NCI-H526 treated with DMSO at 0.1 percent for 48 hours (cell line): ENCODE measurements around the gene AKAP14.
"Not testable (repeated sequence)": the region's sequence is repeated elsewhere in the genome, so short reads cannot be mapped to it uniquely, and the experiment has no call there.

Experiments used
- DNase-seq: peaks from one replicate; lab custom pipeline; 2025; lab: John Stamatoyannopoulos, UW

Gene AKAP14

DNA sequence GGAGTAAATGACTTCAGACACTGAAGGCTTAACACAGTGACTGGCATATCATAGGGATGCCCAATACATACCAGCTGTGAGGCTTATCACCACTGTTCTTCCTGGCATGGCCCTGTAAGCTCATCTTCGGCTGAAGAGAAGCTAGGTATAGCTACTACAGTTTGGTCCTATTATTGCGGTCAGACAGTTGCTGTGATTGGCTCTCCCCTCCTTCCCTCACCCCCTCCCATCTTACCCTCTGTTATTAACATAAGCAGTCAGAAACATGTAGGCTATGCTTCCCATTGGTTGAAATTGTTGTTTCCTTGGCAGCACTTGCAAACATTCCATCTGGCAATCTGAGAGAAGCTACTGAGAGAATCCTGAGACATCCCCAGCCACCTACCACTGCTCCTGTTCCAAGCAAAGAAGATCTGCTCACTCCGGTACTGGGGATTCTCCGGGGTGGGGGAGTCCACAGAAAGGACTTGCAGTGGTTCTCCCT is at the start of gene AKAP14:
Gene AKAP14 (plus strand): TSS at position 51 of the 484 bp plus-strand sequence. CDS start 7,331 bp downstream, outside the sequence.
- DNase-seq: peak; percentile 13

- peak; percentile 94 for DNase-seq
Observed at GRCh38 chrX:119852382-119853353, 43.0 kb upstream of the AKAP14 start, which contains the start of gene UPF3B. TSS of gene UPF3B (minus strand) at chrX:119852963. CDS start at chrX:119852928, 35 bp downstream.

- DNase-seq: no peak
Observed at GRCh38 chrX:119853444-119853843, 42.2 kb upstream of the AKAP14 start.

GRCh38 chrX:119870626-119871131 is 25.0 kb upstream of the AKAP14 start:
- peak; percentile 45 for DNase-seq

- DNase-seq: peak; percentile 45
Observed at GRCh38 chrX:119871245-119871598, 24.5 kb upstream of the AKAP14 start.

- DNase-seq: peak; percentile 78
Observed at GRCh38 chrX:119871599-119872395, 23.9 kb upstream of the AKAP14 start, which contains the start of the genes NDUFA1 and RNF113A. TSS of gene NDUFA1 (plus strand) at chrX:119871832. CDS start at chrX:119871912, 80 bp downstream. TSS of gene RNF113A (minus strand) at chrX:119871733. CDS start at chrX:119871613, 120 bp downstream.

DNA sequence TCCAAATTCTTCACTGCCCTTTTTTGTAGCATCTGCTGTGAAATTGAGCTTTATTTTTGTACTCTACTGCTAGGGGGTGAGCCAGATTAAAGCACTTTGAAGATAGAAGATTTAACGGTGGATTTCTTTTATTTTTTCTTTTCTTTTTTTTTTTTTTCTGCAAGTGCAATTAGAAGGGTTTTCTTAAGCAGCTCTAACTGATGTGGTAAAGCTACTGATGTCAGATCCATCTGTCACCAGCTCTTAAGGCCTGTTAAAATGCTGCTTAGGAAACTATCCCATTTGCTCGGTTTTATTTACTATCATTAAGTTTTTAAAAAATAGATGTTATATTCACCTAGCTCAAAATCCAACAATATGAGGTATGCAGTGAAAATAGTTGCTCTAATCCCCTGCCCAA is 17.0 kb upstream of the AKAP14 start:
- DNase-seq: no peak

GRCh38 chrX:119880076-119880475 is 15.6 kb upstream of the AKAP14 start:
- DNase-seq: no peak

- DNase-seq: peak; percentile 18
Observed at GRCh38 chrX:119880552-119881437, 14.9 kb upstream of the AKAP14 start.

DNA sequence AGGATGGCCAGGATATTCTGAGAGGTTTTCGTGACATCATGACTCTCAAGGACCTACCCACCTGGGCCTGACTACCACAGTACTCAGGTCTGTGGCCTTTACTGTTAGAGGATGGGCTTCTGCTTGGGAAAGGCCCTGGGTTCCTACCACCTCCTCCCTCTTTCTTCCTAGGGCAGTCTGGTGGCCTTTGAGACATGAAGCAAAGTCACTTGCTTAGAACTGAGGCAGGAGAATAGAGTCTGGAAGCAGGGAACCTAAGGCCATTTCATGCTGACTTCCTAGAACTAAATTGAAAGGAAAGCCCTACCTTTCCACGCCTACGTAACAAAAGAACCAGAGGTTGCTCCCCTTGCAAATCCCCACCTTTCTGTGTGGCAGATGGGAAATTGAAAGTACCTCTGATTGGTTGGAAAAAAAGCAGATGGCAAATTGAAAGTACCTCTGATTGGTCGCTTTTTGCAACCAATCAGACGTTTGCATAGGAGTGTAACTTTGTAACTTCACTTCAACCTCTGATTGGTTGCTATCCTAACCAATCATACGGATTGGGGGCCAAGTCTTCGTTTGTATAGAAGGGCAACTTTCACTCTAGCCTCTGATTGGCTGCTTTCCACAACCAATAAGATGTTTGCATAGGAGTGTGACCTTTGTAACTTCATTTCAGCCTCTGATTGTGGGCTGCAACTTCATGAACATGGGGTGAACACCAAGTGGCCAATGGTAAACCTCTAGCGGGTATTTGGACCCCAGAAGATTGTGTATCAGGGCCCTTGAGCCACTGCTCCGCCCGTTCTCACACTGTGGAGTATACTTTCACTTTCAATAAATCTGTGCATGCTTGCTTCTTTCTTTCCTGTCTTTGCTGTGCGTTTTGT is 9.9 kb upstream of the AKAP14 start:
- no peak for DNase-seq

- peak; percentile 71 for DNase-seq
Observed at GRCh38 chrX:119887721-119888425, 7.8 kb upstream of the AKAP14 start.

GRCh38 chrX:119890626-119891025 is 5.1 kb upstream of the AKAP14 start:
- not testable (repeated sequence) for DNase-seq

- DNase-seq: not testable (repeated sequence)
Observed at GRCh38 chrX:119891961-119892692, 3.6 kb upstream of the AKAP14 start.

- peak; percentile 22 for DNase-seq
Observed at GRCh38 chrX:119899125-119899524, 3.4 kb downstream of the AKAP14 start.

DNA sequence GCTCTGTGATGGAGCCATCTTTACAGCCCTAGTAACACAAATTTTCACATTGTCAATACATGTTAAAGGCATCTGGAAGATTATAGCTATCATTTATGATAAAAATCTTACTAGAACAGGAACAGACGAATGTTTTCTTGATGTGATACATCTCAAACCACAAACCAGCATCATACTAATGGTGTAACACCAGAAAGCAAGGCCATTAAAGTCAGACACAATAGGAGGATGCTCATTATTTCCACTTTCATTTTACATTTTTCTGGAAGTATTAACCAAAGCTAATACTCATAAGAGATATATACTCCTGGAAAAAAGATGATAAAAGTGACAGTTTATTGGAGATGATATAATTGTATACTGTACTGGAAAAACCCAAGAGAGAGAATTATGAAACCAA is 5.3 kb downstream of the AKAP14 start:
- no peak for DNase-seq

- no peak for DNase-seq
Observed at GRCh38 chrX:119916310-119916709, 20.6 kb downstream of the AKAP14 start.

DNA sequence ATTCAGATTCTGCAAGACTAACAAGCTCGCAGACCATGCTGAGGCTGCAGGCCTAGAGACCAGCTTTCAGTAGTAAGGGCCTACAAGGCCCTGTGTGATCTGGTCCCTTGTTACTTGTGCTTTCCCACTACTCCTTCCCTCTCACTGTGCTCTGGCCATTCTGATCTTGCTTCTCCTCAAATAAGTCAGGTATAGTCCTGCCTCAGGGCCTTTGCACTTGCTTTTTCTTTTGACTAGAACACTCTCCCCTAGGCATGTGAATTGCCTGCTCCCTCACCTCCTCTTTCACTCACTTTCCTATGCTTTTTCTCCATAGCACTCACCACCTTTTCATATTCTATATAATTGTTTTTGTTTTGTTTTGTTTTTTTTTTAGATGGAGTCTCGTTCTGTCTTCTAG is 22.2 kb downstream of the AKAP14 start:
- DNase-seq: no peak

GRCh38 chrX:119919835-119920585 is 24.3 kb downstream of the AKAP14 start:
- no peak for DNase-seq
